Muscle layer of duodenum (tissue), 2 donors: Measurements from ENCODE around the gene HJV.

ENCODE experiments used
- H3K27ac ChIP-seq: one replicate; pipeline ENCODE4 v1.7.0; 2013; ENCODE audit warnings: mild to moderate bottlenecking, low read length
- H3K27me3 ChIP-seq: one replicate; pipeline ENCODE4 v1.7.0; 2013; ENCODE audit warnings: low read depth, mild to moderate bottlenecking, control low read depth, low read length
- H3K36me3 ChIP-seq, 2 donors: one replicate each; pipeline ENCODE4 v1.7.0; 2013; ENCODE audit warnings: low read length in 2 of 2, control low read depth in 1 of 2, mild to moderate bottlenecking in 1 of 2; ENCODE audit not compliant: insufficient read depth in 2 of 2, control insufficient read depth in 1 of 2
- H3K4me1 ChIP-seq, 2 donors: one replicate each; pipeline ENCODE4 v1.7.0; 2013; ENCODE audit warnings: low read length in 2 of 2, mild to moderate bottlenecking in 2 of 2, control low read depth in 1 of 2, moderate library complexity in 1 of 2; ENCODE audit not compliant: insufficient read depth in 2 of 2, control insufficient read depth in 1 of 2
- H3K4me3 ChIP-seq, 2 donors: one replicate each; pipeline ENCODE4 v1.7.0; 2013; ENCODE audit warnings: low read length in 2 of 2, low read depth in 1 of 2, mild to moderate bottlenecking in 1 of 2
- H3K9me3 ChIP-seq, 2 donors: one replicate each; pipeline ENCODE4 v1.7.0; 2013; ENCODE audit warnings: low read length in 2 of 2, control low read depth in 1 of 2, mild to moderate bottlenecking in 1 of 2; ENCODE audit not compliant: control insufficient read depth in 1 of 2
- donor health status: healthy.

Gene HJV

GRCh38 chr1:145979746-145980456 is 41.6 kb downstream of the HJV start:
- Histone ChIP-seq H3K4me1 (peaks cover 33 to 56% of the 10 kb centered on the region in 2 donors), H3K36me3 (peaks cover 0 to 8% of the 10 kb centered on the region in 2 donors), H3K27me3 (no peaks in the 10 kb centered on the region), H3K9me3 (no peaks in the 10 kb centered on the region), H3K27ac (peak overlapping the region; percentile 98), H3K4me3 (peak overlapping the region; percentile 37 to 42)

DNA sequence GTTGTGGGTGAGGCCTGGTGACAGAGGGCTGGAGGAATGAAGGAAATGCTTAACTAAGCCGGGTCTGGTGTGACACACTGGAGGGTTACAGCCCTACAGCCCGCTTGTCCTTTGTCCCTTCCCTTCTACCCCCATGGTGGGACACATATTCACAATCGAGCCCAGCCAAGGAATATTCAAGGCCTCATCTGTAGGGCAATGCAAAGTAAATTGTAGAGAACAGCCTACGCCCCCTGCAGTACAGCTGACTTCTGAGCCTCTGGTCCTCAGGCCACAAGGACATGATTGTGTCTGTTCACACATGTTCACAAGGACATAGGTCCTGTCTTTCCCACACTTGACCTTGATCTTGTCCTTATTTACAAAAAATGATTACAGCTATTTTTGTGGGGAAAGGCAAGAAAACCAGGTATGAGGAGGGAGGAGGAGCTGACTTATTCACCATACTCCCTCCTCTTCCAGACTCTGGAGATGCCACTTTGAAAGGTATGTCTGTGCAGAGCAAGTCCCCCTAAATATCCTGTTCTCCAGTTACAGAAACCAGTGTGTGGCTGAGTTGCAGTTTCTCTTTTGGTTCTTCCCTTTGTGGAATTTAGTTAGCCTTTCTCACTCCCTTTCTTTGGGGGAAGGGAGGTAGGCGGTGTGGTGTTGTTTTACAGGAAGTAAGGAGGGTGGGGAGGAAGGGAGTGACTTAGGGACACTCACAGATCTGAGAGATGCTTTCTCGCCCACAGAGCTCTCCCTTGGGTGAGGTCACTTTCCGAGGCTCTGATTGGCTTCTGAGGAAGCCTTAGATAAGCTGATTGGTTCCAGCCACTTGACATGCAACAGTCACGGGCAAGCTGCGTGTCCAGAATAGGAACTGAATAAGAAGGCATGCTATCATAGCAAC is 42.4 kb downstream of the HJV start:
- peaks cover 26 to 52% of the 10 kb centered on the region in 2 donors for H3K4me1 ChIP-seq

DNA sequence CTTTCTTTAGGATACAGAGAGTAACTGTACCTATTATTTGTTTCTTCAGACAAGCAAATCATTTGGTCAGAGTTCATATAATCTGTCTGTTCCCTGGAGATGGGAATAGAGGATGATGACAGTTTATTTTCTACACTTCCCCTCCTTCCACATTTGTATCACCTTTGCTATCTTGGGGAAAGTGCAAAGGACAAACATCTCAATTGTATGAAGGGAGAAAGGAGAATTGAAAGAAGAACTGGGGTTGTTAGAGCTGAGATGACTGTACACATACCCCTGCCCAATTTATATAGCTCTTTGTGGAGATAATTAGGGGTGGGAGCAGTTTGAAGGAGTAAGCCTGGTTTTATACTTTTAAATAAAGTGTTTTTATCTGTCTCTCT is 43.1 kb downstream of the HJV start:
- Histone ChIP-seq H3K4me1 (peaks cover 21 to 46% of the 10 kb centered on the region in 2 donors), H3K27ac (peak overlapping the region; percentile 98), H3K27me3 (no peaks in the 10 kb centered on the region), H3K36me3 (peaks cover 0 to 11% of the 10 kb centered on the region in 2 donors), H3K9me3 (no peaks in the 10 kb centered on the region), H3K4me3 (peak overlapping the region; percentile 53 to 70)

More for the DNA sequence above, 42.4 kb downstream of the HJV start:
- Histone ChIP-seq H3K27me3 (no peaks in the 10 kb centered on the region), H3K36me3 (peaks cover 0 to 11% of the 10 kb centered on the region in 2 donors), H3K27ac (peak overlapping the region; percentile 98), H3K4me3 (peak overlapping the region; percentile 53 to 70), H3K9me3 (no peaks in the 10 kb centered on the region)

DNA sequence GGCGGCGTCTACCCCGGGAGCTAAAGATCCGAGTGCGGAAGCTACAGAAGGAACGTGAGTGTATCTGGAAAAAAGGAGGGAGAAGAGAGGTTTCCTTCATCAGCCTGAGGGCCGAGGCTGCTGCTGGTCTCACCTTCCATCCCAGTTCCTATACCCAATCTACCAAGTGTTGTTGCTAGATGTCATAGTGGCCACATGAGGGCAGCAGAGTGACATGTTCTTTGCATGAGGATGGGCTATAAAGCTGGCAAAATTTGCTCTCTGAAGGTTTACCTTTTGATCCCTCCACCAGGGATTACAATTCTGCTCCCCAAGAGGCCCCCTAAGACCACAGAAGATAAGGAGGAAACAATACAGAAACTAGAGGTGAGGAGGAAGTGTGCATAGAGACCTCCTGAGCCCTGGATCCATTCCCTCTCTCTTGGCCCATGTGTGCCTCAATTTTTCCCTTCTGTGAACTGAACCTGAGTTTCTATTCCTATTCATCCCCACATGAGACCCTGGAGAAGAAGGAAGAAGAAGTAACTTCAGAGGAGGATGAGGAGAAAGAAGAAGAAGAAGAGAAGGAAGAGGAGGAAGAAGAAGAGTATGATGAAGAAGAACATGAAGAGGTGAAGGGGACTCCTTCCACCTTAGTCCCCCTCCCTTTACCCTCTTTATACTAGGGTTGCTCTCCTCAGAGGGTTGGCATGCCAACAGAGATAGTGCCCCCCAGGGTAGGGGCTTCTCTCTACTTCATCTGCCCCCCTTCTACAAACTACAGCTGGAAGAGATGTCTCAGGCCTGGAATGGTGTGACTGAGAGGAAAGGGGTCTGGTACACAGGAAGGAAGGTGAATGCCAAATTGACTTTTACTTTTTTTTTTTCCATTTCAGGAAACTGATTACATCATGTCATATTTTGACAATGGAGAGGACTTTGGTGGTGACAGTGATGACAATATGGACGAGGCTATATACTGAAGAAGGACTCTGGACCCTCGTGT is 43.8 kb downstream of the HJV start:
- Histone ChIP-seq H3K36me3 (peaks cover 0 to 11% of the 10 kb centered on the region in 2 donors), H3K4me3 (peak overlapping the region; percentile 53 to 70), H3K9me3 (no peaks in the 10 kb centered on the region), H3K27ac (peak overlapping the region; percentile 98), H3K4me1 (peaks cover 17 to 40% of the 10 kb centered on the region in 2 donors), H3K27me3 (no peaks in the 10 kb centered on the region)

GRCh38 chr1:145977016-145977415 is 44.5 kb downstream of the HJV start:
- Histone ChIP-seq H3K27ac (peak overlapping the region; percentile 98), H3K4me1 (peaks cover 17 to 36% of the 10 kb centered on the region in 2 donors), H3K36me3 (peaks cover 0 to 11% of the 10 kb centered on the region in 2 donors), H3K4me3 (peak overlapping the region in 1 of 2 donors; percentile 41), H3K9me3 (no peaks in the 10 kb centered on the region), H3K27me3 (no peaks in the 10 kb centered on the region)

- H3K4me3 ChIP-seq, result no peak overlapping the region
- H3K27ac ChIP-seq, result no peak overlapping the region
- H3K27me3 ChIP-seq, result no peaks in the 10 kb centered on the region
- H3K36me3 ChIP-seq, result peaks cover 0 to 11% of the 10 kb centered on the region in 2 donors
- H3K9me3 ChIP-seq, result no peaks in the 10 kb centered on the region
- peaks cover 9 to 30% of the 10 kb centered on the region in 2 donors for H3K4me1 ChIP-seq
These were observed 46.3 kb downstream of the HJV start for GRCh38 chr1:145975216-145975615.

DNA sequence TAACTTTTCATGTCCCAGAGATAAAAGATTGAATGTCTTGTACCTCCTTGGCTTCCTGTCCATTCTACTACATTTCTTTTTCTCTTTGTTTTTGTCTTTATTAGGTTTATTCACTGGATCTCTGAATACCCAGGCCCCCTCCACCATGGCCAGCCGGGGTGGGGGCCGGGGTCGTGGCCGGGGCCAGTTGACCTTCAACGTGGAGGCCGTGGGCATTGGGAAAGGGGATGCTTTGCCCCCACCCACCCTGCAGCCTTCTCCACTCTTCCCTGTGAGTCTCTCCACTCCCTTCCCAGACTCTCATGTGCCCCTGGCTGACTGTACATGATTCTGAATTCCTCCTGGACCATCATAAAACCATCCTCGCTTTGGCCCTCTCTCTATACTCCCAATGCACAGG is 46.8 kb downstream of the HJV start:
- no peaks in the 10 kb centered on the region for H3K27me3 ChIP-seq
- no peak overlapping the region for H3K4me3 ChIP-seq
- H3K4me1 ChIP-seq, result peaks cover 9 to 25% of the 10 kb centered on the region in 2 donors
- H3K9me3 ChIP-seq, result no peaks in the 10 kb centered on the region
- peaks cover 0 to 11% of the 10 kb centered on the region in 2 donors for H3K36me3 ChIP-seq
- no peak overlapping the region for H3K27ac ChIP-seq

DNA sequence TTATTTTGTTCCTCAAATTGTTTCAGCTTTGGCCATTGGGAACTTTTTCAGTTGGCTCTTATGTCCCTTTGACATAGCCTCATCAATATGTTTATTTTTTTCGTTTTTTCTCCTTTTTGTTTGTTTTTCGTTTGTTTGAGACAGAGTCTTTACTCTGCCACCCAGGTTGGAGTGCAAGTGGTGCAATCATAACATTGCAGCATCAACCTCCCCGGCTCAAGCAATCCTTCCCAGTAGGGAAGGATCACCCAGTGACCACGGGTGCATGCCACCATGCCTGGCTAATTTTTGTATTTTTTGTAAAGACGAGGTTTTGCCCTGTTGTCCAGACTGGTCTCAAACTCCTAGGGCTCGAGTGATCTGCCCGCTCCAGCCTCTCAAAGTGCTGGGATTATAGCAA is 49.0 kb downstream of the HJV start:
- Histone ChIP-seq H3K27ac (no peak overlapping the region), H3K4me1 (peaks cover 3 to 6% of the 10 kb centered on the region in 2 donors), H3K9me3 (peaks cover 0 to 1% of the 10 kb centered on the region in 2 donors), H3K36me3 (peaks cover 0 to 7% of the 10 kb centered on the region in 2 donors), H3K4me3 (no peak overlapping the region), H3K27me3 (no peaks in the 10 kb centered on the region)
